OCI-LY7 (cell line): ENCODE results near the gene PRDM2.

ENCODE experiments used
- EZH2phosphoT487 ChIP-seq: fragments of 200-600 bp; sonication (generic); IDR thresholded peaks from 2 replicates; pipeline ENCODE4 v1.6.1; 2018; ENCODE audit warnings: low read depth, borderline replicate concordance, mild to moderate bottlenecking, mixed run types, antibody characterized with exemption, low read length, moderate library complexity, mixed read lengths
- TF ChIP-seq, protein P1 (sequence below): fragments of 200-600 bp; sonication (generic); conservative IDR thresholded peaks from 2 replicates; pipeline ENCODE4 v1.5.1; 2014; ENCODE audit warnings: mild to moderate bottlenecking, antibody characterized with exemption, low read length, moderate library complexity, mixed read lengths

DNA sequence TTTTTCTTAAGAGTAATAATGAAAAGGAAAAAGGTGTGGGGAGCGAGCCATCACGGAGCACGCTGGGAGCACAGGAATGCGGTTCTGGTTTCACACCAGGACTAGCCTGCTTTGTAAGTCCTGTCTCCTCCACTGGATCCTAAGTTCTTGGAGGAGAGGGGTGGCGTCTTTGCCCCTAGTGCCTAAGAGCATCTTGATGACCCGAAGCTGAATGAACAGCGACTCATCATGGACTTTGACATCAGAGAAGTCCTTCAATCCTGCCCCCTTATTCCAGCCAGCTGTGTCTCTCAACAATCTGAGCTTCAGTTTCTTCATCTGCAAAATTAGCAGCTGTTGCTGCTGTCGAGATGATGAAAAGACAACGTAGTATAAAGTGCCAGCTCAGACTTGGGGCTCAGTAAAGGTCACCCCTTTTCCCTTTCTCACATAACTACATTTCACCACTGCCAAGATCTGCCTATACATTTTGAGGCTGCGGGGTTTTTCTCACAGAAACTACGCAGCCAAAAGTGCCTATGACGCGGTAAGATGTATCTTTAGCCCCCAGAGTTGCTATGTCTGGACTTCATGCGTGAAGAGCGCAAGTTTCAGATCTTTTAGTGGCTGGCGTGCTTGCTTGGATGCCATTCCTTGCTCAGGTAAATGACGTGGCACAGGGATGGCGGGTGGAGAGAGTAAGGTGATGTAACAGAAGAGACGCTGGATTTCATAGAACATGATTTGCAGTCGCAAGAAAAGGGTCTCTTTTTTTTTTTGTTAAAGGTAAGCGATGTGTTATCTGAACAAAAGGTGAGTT lies 4.9 kb upstream of the PRDM2 start:
- TF ChIP-seq, protein P1, sequence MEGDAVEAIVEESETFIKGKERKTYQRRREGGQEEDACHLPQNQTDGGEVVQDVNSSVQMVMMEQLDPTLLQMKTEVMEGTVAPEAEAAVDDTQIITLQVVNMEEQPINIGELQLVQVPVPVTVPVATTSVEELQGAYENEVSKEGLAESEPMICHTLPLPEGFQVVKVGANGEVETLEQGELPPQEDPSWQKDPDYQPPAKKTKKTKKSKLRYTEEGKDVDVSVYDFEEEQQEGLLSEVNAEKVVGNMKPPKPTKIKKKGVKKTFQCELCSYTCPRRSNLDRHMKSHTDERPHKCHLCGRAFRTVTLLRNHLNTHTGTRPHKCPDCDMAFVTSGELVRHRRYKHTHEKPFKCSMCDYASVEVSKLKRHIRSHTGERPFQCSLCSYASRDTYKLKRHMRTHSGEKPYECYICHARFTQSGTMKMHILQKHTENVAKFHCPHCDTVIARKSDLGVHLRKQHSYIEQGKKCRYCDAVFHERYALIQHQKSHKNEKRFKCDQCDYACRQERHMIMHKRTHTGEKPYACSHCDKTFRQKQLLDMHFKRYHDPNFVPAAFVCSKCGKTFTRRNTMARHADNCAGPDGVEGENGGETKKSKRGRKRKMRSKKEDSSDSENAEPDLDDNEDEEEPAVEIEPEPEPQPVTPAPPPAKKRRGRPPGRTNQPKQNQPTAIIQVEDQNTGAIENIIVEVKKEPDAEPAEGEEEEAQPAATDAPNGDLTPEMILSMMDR, result no peak
- TF ChIP-seq EZH2phosphoT487, result no peak
